Dermis blood vessel endothelial cell (primary cell): ENCODE data around the gene IMP4. TPM values are rescaled to one million over a fixed set of nuclear protein-coding genes. Genes with fewer than 3 reads are reported as not detected.

Source experiments
- total RNA-seq: library from RNA; depleted of rRNA; stranded (reverse); fragments of >200 nt; gene quantifications from 2 replicates; pipeline ENCODE4 v1.2.3, GENCODE V29; 2014

IMP4 gene
- total RNA-seq, 1 donor from 2014 or later: 98.0 TPM

Other genes starting within 250 kb of the IMP4 start
- gene POTEF, start 213.7 kb upstream of the IMP4 start, total RNA-seq: 0.33 and 0.34 TPM in 2 replicates
- 2.2 and 2.7 TPM in 2 replicates for gene CCDC74B, start 197.8 kb upstream of the IMP4 start, total RNA-seq
- 13.8 and 37.0 TPM in 2 replicates for gene SMPD4, start 161.3 kb upstream of the IMP4 start, total RNA-seq
- 138 and 188 TPM in 2 replicates for gene MZT2B, start 160.6 kb upstream of the IMP4 start, total RNA-seq
- not detected in 2 replicates for gene TUBA3E, start 144.5 kb upstream of the IMP4 start, total RNA-seq
- gene PTPN18, start 13.2 kb downstream of the IMP4 start, total RNA-seq: 36.9 and 56.6 TPM in 2 replicates
- gene POTEI, start 166.4 kb downstream of the IMP4 start, total RNA-seq: 0.34 and 0.51 TPM in 2 replicates
- not detected in 2 replicates for gene CFC1B, start 178.3 kb downstream of the IMP4 start, total RNA-seq